ENCODE data around the gene PLD1.

The PLD1 gene

GRCh38 chr3:171828902-171829770 lies 18.9 kb upstream of the PLD1 start:
- Histone ChIP-seq H3K36me3 (ENCODE audit: control insufficient read depth in 1 of 2, insufficient read depth in 2 of 2, low read length in 2 of 2) (no peaks in the 10 kb centered on the region), H2BK5ac (ENCODE audit: low read depth, low read length, poor library complexity) (no peak overlapping the region), H3K9ac (ENCODE audit: low read length) (peak overlapping the region; percentile 35), H3K9me3 (ENCODE audit: insufficient read depth, low read depth, low read length) (no peaks in the 10 kb centered on the region), H2BK120ac (ENCODE audit: insufficient read depth, low read length, poor library complexity) (no peak overlapping the region), H4K91ac (ENCODE audit: low read depth, low read length) (no peak overlapping the region), H3K79me1 (ENCODE audit: low read length) (no peaks in the 10 kb centered on the region), H3K4me1 (ENCODE audit: control insufficient read depth in 1 of 2, insufficient read depth in 2 of 2, low read length in 2 of 2) (no peaks in the 10 kb centered on the region), H3K79me2 (ENCODE audit: control insufficient read depth, insufficient read depth, low read length, poor library complexity) (no peaks in the 10 kb centered on the region), H3K23ac (ENCODE audit: low read length) (no peak overlapping the region), H3K18ac (ENCODE audit: low read length) (no peak overlapping the region), H4K8ac (ENCODE audit: low read depth, low read length) (no peak overlapping the region), H2AFZ (ENCODE audit: insufficient read depth, low read length, poor library complexity) (no peak overlapping the region), H3K4me3 (ENCODE audit: low read depth, low read length) (no peak overlapping the region), H3K27me3 (ENCODE audit: insufficient read depth, low read length) (no peaks in the 10 kb centered on the region), H3K4ac (ENCODE audit: low read depth, low read length) (no peak overlapping the region), H3K4me2 (ENCODE audit: low read length) (no peak overlapping the region), H4K12ac (ENCODE audit: low read depth, low read length) (no peak overlapping the region), H2BK12ac (ENCODE audit: low read length) (no peak overlapping the region), H3K14ac (ENCODE audit: low read length) (no peak overlapping the region), H2AK5ac (ENCODE audit: low read length) (no peak overlapping the region), H3K27ac (ENCODE audit: low read depth, low read length) (no peak overlapping the region)
- no CpG with 5 or more reads among the region's 5 CpGs for WGBS (ENCODE audit: extremely low coverage, insufficient coverage, insufficient read length)
- no peak for DNase-seq

GRCh38 chr3:171827836-171828458 lies 17.7 kb upstream of the PLD1 start:
- no peak overlapping the region for H4K8ac ChIP-seq (ENCODE audit: low read depth, low read length)
- H3K18ac ChIP-seq (ENCODE audit: low read length): no peak overlapping the region
- H3K9me3 ChIP-seq (ENCODE audit: insufficient read depth, low read depth, low read length): no peaks in the 10 kb centered on the region
- H4K12ac ChIP-seq (ENCODE audit: low read depth, low read length): no peak overlapping the region
- no peak overlapping the region for H3K23ac ChIP-seq (ENCODE audit: low read length)
- WGBS (ENCODE audit: extremely low coverage, insufficient coverage, insufficient read length): no CpG with 5 or more reads among the region's 10 CpGs
- H4K91ac ChIP-seq (ENCODE audit: low read depth, low read length): no peak overlapping the region
- H3K4me2 ChIP-seq (ENCODE audit: low read length): no peak overlapping the region
- H3K9ac ChIP-seq (ENCODE audit: low read length): no peak overlapping the region
- H3K27me3 ChIP-seq (ENCODE audit: insufficient read depth, low read length): no peaks in the 10 kb centered on the region
- H3K14ac ChIP-seq (ENCODE audit: low read length): no peak overlapping the region
- peak in 1 of 2 donors; percentile 10 for DNase-seq
- no peak overlapping the region for H3K4me3 ChIP-seq (ENCODE audit: low read depth, low read length)
- no peaks in the 10 kb centered on the region for H3K4me1 ChIP-seq (ENCODE audit: control insufficient read depth in 1 of 2, insufficient read depth in 2 of 2, low read length in 2 of 2)
- H2BK5ac ChIP-seq (ENCODE audit: low read depth, low read length, poor library complexity): no peak overlapping the region
- H2AFZ ChIP-seq (ENCODE audit: insufficient read depth, low read length, poor library complexity): no peak overlapping the region
- no peak overlapping the region for H2BK120ac ChIP-seq (ENCODE audit: insufficient read depth, low read length, poor library complexity)
- no peak overlapping the region for H3K4ac ChIP-seq (ENCODE audit: low read depth, low read length)
- no peak overlapping the region for H2AK5ac ChIP-seq (ENCODE audit: low read length)
- H3K27ac ChIP-seq (ENCODE audit: low read depth, low read length): no peak overlapping the region
- no peaks in the 10 kb centered on the region for H3K79me1 ChIP-seq (ENCODE audit: low read length)
- H3K36me3 ChIP-seq (ENCODE audit: control insufficient read depth in 1 of 2, insufficient read depth in 2 of 2, low read length in 2 of 2): no peaks in the 10 kb centered on the region
- H3K79me2 ChIP-seq (ENCODE audit: control insufficient read depth, insufficient read depth, low read length, poor library complexity): no peaks in the 10 kb centered on the region
- H2BK12ac ChIP-seq (ENCODE audit: low read length): no peak overlapping the region

- H3K27ac ChIP-seq (ENCODE audit: low read depth, low read length): no peak overlapping the region
- H4K8ac ChIP-seq (ENCODE audit: low read depth, low read length): no peak overlapping the region
- H3K4me1 ChIP-seq (ENCODE audit: control insufficient read depth in 1 of 2, insufficient read depth in 2 of 2, low read length in 2 of 2): no peaks in the 10 kb centered on the region
- no peak overlapping the region for H3K23ac ChIP-seq (ENCODE audit: low read length)
- no peak overlapping the region for H2AFZ ChIP-seq (ENCODE audit: insufficient read depth, low read length, poor library complexity)
- H2BK120ac ChIP-seq (ENCODE audit: insufficient read depth, low read length, poor library complexity): no peak overlapping the region
- no peaks in the 10 kb centered on the region for H3K79me1 ChIP-seq (ENCODE audit: low read length)
- no peak overlapping the region for H2AK5ac ChIP-seq (ENCODE audit: low read length)
- no peaks in the 10 kb centered on the region for H3K27me3 ChIP-seq (ENCODE audit: insufficient read depth, low read length)
- H2BK5ac ChIP-seq (ENCODE audit: low read depth, low read length, poor library complexity): no peak overlapping the region
- H3K18ac ChIP-seq (ENCODE audit: low read length): no peak overlapping the region
- H3K9me3 ChIP-seq (ENCODE audit: insufficient read depth, low read depth, low read length): no peaks in the 10 kb centered on the region
- no peaks in the 10 kb centered on the region for H3K36me3 ChIP-seq (ENCODE audit: control insufficient read depth in 1 of 2, insufficient read depth in 2 of 2, low read length in 2 of 2)
- H3K4me3 ChIP-seq (ENCODE audit: low read depth, low read length): no peak overlapping the region
- H3K9ac ChIP-seq (ENCODE audit: low read length): no peak overlapping the region
- H4K91ac ChIP-seq (ENCODE audit: low read depth, low read length): no peak overlapping the region
- H3K79me2 ChIP-seq (ENCODE audit: control insufficient read depth, insufficient read depth, low read length, poor library complexity): no peaks in the 10 kb centered on the region
- H4K12ac ChIP-seq (ENCODE audit: low read depth, low read length): no peak overlapping the region
- H2BK12ac ChIP-seq (ENCODE audit: low read length): no peak overlapping the region
- DNase-seq: peak in 1 of 2 donors; percentile 50
- H3K4ac ChIP-seq (ENCODE audit: low read depth, low read length): no peak overlapping the region
- no CpG with 5 or more reads among the region's 3 CpGs for WGBS (ENCODE audit: extremely low coverage, insufficient coverage, insufficient read length)
- H3K14ac ChIP-seq (ENCODE audit: low read length): no peak overlapping the region
- no peak overlapping the region for H3K4me2 ChIP-seq (ENCODE audit: low read length)
These were observed 17.1 kb upstream of the PLD1 start for GRCh38 chr3:171827385-171827784.

- Histone ChIP-seq H3K9me3 (ENCODE audit: insufficient read depth, low read depth, low read length) (no peaks in the 10 kb centered on the region), H3K4me3 (ENCODE audit: low read depth, low read length) (no peak overlapping the region), H4K8ac (ENCODE audit: low read depth, low read length) (no peak overlapping the region), H3K18ac (ENCODE audit: low read length) (no peak overlapping the region), H3K4me2 (ENCODE audit: low read length) (no peak overlapping the region), H2BK120ac (ENCODE audit: insufficient read depth, low read length, poor library complexity) (no peak overlapping the region), H3K79me2 (ENCODE audit: control insufficient read depth, insufficient read depth, low read length, poor library complexity) (no peaks in the 10 kb centered on the region), H2BK5ac (ENCODE audit: low read depth, low read length, poor library complexity) (no peak overlapping the region), H3K14ac (ENCODE audit: low read length) (no peak overlapping the region), H3K23ac (ENCODE audit: low read length) (no peak overlapping the region), H3K4me1 (ENCODE audit: control insufficient read depth in 1 of 2, insufficient read depth in 2 of 2, low read length in 2 of 2) (no peaks in the 10 kb centered on the region), H3K4ac (ENCODE audit: low read depth, low read length) (no peak overlapping the region), H2AFZ (ENCODE audit: insufficient read depth, low read length, poor library complexity) (no peak overlapping the region), H3K27ac (ENCODE audit: low read depth, low read length) (no peak overlapping the region), H3K36me3 (ENCODE audit: control insufficient read depth in 1 of 2, insufficient read depth in 2 of 2, low read length in 2 of 2) (no peaks in the 10 kb centered on the region), H3K9ac (ENCODE audit: low read length) (no peak overlapping the region), H4K91ac (ENCODE audit: low read depth, low read length) (no peak overlapping the region), H2AK5ac (ENCODE audit: low read length) (no peak overlapping the region), H4K12ac (ENCODE audit: low read depth, low read length) (no peak overlapping the region), H2BK12ac (ENCODE audit: low read length) (no peak overlapping the region), H3K27me3 (ENCODE audit: insufficient read depth, low read length) (no peaks in the 10 kb centered on the region), H3K79me1 (ENCODE audit: low read length) (no peaks in the 10 kb centered on the region)
- peak; percentile 66 to 76 for DNase-seq
- WGBS (ENCODE audit: extremely low coverage, insufficient coverage, insufficient read length): no CpG with 5 or more reads among the region's 5 CpGs
These were observed 15.0 kb upstream of the PLD1 start for GRCh38 chr3:171825222-171825828.
